GM12892 (cell line): Measurements from ENCODE around the gene VPS39.
A peak's percentile ranks its signal among the peaks of the same experiment; 100 is the strongest.

Experiments used
- DNase-seq: peaks from one replicate; pipeline ENCODE4 v3.0.0; 2011; ENCODE audit not compliant: insufficient read length
- FAIRE-seq: peaks from 2 replicates; lab custom pipeline; 2011; peaks lifted over from hg19 to GRCh38; lab: Jason Lieb, UNC
- POLR2A ChIP-seq: IDR thresholded peaks from 2 replicates; pipeline ENCODE4 v1.6.1; 2011; ENCODE audit warnings: low read depth, low read length, control low read depth
- POLR2AphosphoS5 ChIP-seq: IDR thresholded peaks from 2 replicates; pipeline ENCODE4 v1.6.1; 2011; ENCODE audit warnings: low read depth, low read length, control low read depth
- TAF1 ChIP-seq: IDR thresholded peaks from 2 replicates; pipeline ENCODE4 v1.6.1; 2011; ENCODE audit warnings: low read depth, mild to moderate bottlenecking, control low read depth, low read length, borderline replicate concordance

The VPS39 gene

DNA sequence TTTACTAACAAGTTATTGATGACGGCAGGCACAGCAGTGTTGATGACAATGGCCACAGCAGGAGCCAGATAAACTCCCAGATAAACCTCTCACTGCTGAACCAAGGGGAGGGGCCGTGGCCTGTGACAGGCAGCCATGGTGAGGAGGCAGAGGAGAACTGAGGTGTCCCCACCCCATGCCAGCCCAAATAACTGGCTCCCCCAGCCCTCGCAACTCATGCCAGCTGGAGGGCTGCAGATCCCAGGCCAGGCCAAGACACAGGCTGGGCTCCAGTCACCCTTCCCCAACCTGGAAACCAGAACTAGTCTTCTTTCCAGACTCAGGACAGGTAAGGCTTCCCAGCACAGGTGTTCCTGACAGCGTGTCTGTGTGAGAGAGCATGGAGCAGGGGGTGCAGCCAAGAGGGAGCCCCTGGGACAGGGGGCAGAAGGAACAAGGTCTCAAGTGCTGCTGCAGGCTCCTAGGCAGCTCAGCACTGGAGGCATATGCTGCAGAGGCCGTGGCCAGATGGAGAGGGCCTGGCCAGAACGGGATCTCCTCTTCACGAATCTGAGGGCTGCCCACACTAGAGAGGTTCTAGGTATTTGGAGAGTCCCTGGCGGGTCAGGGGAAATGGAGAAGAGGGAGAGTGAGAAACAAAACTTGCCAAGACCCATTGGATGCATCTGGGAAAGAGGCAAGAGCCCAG is 67.6 kb downstream of the VPS39 start:
- no peak for TF ChIP-seq POLR2AphosphoS5
- TF ChIP-seq TAF1, result no peak
- no peak for TF ChIP-seq POLR2A
- FAIRE-seq, result no peak

DNA sequence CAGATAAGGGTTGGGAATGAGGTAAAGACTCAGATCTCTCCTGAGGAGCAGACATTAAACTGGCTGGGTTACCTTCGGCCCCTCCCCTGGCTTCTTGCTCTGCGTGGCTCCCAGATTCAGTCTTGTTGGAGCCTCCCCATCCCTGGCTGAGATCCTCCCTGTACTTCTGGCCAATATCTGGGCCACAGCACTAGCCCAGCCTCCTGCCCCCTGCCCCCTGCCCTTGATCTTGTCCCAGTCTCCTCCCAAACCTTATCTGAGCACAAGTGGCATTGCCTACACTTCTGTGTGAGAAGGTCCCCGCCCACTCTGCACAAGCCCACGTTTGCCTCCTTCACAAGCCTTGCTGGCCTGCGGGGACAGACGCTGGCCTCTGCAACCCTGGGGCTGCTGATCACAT is 68.5 kb downstream of the VPS39 start:
- DNase-seq, result no peak
- no peak for FAIRE-seq
- TF ChIP-seq POLR2A (no peak), TAF1 (no peak), POLR2AphosphoS5 (no peak)

More for the DNA sequence above, 67.6 kb downstream of the VPS39 start:
- no peak for DNase-seq

DNA sequence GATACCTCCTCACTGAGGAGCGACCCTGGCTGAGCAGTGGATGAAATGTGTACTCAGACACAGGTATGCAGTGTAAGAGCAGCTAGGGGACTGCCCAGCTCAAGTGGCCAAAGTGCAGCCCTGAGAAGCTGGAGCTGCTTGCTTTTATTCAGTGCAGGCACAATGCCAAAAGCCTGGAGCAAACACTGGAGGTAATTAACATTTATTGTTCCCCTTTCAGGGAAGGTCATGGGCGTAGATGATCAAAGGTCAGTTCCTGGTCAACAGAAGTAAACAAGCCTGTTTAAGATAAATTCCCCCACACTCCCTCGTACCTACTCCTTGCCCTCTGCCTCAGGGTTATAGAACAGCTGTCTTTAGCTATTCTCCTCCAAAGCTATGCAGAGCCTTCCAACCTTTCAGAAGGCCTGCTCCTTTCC is 69.1 kb downstream of the VPS39 start:
- FAIRE-seq (peak; percentile 67), DNase-seq (no peak)
- TF ChIP-seq POLR2A (no peak), POLR2AphosphoS5 (no peak), TAF1 (no peak)

DNA sequence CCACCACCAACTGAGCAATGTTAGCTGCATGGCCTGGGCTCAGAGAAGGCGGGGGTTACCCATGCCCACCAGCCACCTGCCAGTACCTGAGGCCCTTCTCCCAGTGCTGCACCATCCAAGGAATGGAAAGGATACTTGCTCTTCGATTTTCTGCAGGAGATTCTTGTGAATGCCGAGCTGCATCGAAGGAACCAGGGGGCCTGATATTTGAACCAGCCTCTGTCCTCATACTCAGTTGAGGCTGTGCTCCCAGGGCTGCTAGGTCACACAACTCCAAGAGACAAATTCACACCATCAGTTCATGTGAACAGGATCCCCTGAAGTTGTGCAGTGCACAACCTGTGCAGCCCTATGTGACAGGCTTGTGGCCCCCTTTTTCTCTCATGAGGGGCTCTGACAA is 69.7 kb downstream of the VPS39 start:
- DNase-seq, result no peak

DNA sequence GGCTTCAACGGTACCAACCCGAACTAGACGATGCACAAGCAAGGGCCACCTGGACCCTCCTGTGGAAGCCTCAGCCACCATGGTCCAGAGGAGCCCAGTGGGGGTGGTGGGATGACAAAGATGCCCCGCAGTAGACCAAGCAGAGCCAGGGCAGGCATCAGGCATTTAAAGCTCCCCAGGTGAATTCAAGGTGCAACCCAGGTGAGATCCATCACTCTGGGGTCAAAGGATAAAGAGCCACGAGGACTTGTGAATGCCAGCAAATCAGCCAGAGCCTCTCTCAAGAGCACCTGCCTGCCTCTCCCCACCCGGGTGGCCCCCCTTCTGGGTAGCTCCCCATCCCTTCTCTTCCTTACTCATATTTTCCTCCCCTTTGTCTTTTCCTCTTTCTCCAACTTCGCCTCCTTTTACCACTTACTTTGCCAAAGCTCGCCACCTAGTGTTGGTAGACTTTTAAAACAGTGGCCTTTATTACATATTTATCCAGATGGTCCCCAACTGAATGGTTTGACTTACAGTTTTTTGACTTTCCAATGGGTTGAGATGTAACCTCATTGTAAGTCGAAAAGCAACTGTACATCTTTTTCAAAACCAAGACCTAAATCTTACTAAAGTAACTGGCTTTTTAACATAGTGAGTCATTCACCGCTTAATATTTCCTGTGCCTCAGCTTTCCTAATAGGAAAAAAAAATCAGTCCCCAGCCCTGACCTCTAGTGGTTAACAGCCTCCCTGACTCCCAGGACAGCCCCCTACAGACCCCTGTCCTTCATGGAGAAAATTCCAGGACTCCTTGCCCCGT is 70.4 kb downstream of the VPS39 start:
- DNase-seq (no peak), FAIRE-seq (no peak)
- TF ChIP-seq TAF1 (no peak), POLR2A (no peak), POLR2AphosphoS5 (no peak)

More for the DNA sequence above, 69.7 kb downstream of the VPS39 start:
- no peak for FAIRE-seq
- TF ChIP-seq POLR2A (no peak), TAF1 (no peak), POLR2AphosphoS5 (no peak)

DNA sequence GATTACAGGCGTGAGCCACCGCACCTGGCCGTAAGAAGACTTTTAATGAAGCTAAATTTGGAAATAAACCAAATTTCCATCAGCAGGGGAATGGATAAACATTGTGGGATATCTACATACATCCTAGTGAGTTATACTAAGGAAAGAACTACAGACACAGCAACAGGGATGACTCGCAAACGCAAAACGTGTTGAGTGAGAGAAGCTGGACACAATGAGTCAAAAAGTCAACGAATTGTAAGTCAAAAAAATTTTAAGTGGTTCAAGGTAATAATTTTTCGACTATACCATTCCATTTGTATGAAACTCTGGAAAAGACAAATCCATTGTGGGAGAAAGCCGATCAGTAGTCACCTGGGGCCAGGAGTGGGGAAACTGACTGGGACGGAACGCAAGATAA is 71.6 kb downstream of the VPS39 start:
- FAIRE-seq (no peak), DNase-seq (no peak)

DNA sequence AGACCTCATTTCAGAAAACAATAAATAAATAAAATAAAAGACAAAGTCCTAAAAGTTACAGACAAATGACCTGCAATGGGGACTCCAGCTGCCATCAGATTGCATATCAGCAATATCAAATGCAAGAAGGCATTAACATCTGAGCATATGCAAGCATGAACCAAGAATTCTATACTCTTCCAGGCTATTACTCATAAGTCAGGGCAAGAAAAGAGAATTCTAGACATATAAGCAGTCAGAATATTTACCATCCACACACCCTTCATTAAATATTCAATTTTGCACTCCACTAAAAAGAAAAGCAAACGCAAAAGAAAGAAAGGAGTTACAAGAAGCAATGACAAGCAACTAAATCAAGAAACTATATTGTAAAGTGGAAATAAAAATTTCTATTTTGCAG is 72.8 kb downstream of the VPS39 start:
- FAIRE-seq, result no peak
- TF ChIP-seq POLR2A (no peak), TAF1 (no peak), POLR2AphosphoS5 (no peak)

More for the DNA sequence above, 71.6 kb downstream of the VPS39 start:
- no peak for TF ChIP-seq TAF1
- TF ChIP-seq POLR2AphosphoS5, result no peak
- TF ChIP-seq POLR2A, result no peak

DNA sequence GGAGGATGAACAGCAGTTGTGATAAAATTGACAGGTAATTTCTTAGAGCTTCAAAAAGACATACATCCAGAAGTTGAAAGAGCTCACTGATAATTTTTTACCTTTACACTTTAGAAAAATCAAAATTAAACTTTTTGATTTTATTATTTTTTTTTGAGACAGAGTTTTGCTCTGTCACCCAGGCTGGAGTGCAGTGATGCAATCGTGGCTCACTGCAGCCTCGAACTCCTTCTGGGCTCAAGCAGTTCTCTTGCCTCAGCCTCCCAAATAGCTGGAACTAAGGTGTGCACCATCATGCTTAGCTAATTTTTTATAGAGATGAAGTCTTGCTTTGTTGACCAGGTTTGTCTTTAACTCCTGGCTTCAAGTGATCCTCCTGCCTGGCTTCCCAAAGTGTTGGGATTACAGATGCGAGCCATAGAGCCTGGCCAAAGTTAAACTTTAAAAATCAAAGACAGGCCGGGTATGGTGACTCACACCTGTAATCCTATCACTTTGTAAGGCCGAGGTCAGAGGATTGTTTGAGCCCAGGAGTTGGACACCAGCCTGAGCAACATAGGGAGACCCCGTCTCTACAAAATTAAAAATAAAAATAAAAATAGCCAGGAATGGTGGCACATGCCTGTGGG is 73.4 kb downstream of the VPS39 start:
- TF ChIP-seq POLR2A (no peak), TAF1 (no peak), POLR2AphosphoS5 (no peak)
- FAIRE-seq (no peak), DNase-seq (no peak)

More for the DNA sequence above, 72.8 kb downstream of the VPS39 start:
- no peak for DNase-seq

DNA sequence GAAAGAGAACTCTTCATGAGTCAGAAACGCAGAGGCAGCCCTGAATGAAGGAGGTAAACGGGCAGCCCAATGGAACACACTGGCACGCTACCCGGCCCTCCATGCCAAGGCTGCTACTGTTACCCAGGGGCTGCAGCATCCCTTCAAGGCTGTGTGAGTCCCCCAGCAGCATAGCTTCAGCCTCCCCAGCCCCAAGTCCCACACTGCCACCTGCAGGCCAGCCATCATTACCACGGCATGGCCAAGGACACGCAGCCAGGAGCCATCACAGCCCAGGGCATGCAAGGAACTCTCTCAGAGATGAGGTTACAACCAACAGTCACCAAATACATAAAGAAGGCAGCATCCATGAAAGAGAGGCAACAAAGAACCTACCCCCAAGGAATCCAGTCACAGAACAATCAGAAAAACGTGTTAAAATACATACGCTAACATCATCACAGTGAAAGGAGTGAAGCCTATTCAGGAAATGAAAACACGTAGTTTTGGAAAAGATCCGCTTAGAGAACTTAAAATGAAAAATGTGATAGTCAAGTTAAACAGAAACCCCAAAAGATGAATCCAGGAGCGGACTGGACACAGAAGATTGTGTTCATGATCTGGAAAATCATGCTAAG is 74.1 kb downstream of the VPS39 start:
- no peak for TF ChIP-seq POLR2A
- no peak for TF ChIP-seq POLR2AphosphoS5
- no peak for TF ChIP-seq TAF1
- FAIRE-seq (peak; percentile 94), DNase-seq (no peak)

DNA sequence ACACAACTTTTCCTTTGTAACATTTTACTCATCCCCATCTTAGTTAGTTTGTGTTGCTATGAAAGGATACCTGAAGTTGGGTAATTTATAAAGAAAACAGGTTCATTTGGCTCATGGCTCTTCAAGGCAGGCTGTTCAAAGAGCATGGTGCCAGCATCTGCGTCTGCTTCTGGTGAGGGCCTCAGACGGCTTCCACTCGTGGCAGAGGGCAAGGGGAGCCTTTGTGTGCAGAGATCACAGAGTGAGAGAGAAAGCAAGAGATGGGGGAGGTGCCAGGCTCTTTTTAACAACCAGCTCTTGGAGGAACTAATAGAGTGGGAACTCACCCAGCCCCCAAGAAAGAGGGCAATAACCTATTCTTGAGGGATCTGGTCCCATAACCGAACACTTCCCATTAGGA is 74.7 kb downstream of the VPS39 start:
- DNase-seq, result no peak
- FAIRE-seq, result no peak
- no peak for TF ChIP-seq TAF1
- no peak for TF ChIP-seq POLR2A
- no peak for TF ChIP-seq POLR2AphosphoS5
